Heart left ventricle (tissue), 13 donors: ENCODE data around the gene CDON.

Experiments used
- POLR2A ChIP-seq, 2 donors: fragments of 450-650 bp; IDR thresholded peaks; one replicate each; pipeline ENCODE4 v1.6.1; 2017; ENCODE audit warnings: antibody characterized with exemption in 2 of 2, mild to moderate bottlenecking in 2 of 2, moderate library complexity in 2 of 2
- TF ChIP-seq, protein P1 (sequence below), 12 donors: fragments of 200-600 bp; sonication (generic) in 4 of 12; IDR thresholded peaks; one replicate each; pipeline versions ENCODE4 v1.5.0 to v1.8.0; 2018 to 2022; ENCODE audit warnings: antibody characterized with exemption in 12 of 12, mild to moderate bottlenecking in 5 of 12
- donor health status: ischemic (EF 13 %, LVEDD 7.1; RV severe dilation, severe dysfunction).
- donor health status: DM: no; HTN: yes; CAD: no.
- donor health status: DM: no; HTN: no; CAD: no.
- donor health status: ischemic (EF 25% LVEDD 6.9; RV normal size, moderate dysfunction).
- donor health status: ischemic (EF 25% LVEDD 5.7; RV mildly dilated, moderate dysfunction).
- donor health status: ischemic (EF 35%, LVEDD 5.7; RV mildly dilated, moderate dysfunction).
- donor health status: nonischemic (EF 11% LVEDD 7.7; RV severe dilation, severe dysfunction).
- donor health status: DM: yes; HTN: yes; CAD: no.
- donor health status: PGD.
- donor health status: ischemic (EF 29% LVEDD 5.4; RV normal size, mild dysfunction).
- donor health status: nonischemic (EF 23%, LVEDD 6.1; RV moderate dilation, normal function).

DNA sequence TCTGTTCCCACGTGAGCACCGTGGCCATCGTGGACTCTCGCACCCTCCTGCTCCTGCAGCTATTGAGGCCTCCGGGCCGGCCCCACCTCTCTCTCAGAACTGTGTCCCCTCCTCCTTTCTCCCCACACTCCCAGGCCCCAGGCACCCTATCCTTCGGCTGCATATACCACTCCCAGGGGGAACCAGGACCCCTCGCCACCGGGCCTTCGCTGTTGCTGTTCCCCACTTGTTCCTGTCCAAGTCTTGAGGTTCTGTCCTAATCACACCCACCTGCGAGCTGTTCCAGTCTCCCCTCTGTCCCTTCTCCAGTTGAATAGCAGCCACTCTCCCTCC is 43.0 kb upstream of the CDON start:
- TF ChIP-seq, protein P1, sequence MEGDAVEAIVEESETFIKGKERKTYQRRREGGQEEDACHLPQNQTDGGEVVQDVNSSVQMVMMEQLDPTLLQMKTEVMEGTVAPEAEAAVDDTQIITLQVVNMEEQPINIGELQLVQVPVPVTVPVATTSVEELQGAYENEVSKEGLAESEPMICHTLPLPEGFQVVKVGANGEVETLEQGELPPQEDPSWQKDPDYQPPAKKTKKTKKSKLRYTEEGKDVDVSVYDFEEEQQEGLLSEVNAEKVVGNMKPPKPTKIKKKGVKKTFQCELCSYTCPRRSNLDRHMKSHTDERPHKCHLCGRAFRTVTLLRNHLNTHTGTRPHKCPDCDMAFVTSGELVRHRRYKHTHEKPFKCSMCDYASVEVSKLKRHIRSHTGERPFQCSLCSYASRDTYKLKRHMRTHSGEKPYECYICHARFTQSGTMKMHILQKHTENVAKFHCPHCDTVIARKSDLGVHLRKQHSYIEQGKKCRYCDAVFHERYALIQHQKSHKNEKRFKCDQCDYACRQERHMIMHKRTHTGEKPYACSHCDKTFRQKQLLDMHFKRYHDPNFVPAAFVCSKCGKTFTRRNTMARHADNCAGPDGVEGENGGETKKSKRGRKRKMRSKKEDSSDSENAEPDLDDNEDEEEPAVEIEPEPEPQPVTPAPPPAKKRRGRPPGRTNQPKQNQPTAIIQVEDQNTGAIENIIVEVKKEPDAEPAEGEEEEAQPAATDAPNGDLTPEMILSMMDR (IDR thresholded peaks at IDR 0.05) = no peak
- no peak for TF ChIP-seq POLR2A (IDR thresholded peaks at IDR 0.05)
